RWPE2 (cell line): ENCODE results near the gene JMJD4.

Experiments used
- ATAC-seq: fragments of 200-7000 bp; cut with Tn5 transposase; 3 replicates; pipeline ENCODE4 v1.9.1; 2021; ENCODE audit warnings: low read depth
- DNase-seq: peaks from one replicate; pipeline ENCODE4 v3.0.0-alpha.2; 2020; ENCODE audit warnings: low spot score
- H3K27ac ChIP-seq: fragments of 450-650 bp; 2 replicates; pipeline ENCODE4 v1.5.1; 2017; ENCODE audit warnings: mild to moderate bottlenecking; ENCODE audit not compliant: poor library complexity, severe bottlenecking
- H3K27me3 ChIP-seq: fragments of 250-450 bp; sonication (Bioruptor Pico); 2 replicates; pipeline ENCODE4 v1.5.1; 2021; ENCODE audit warnings: mild to moderate bottlenecking, moderate library complexity; ENCODE audit not compliant: insufficient read depth, poor library complexity, severe bottlenecking
- H3K36me3 ChIP-seq: fragments of 250-450 bp; sonication (Bioruptor Pico); 2 replicates; pipeline ENCODE4 v1.5.1; 2020; ENCODE audit warnings: low read depth, mild to moderate bottlenecking, moderate library complexity
- H3K4me1 ChIP-seq: fragments of 250-450 bp; sonication (Bioruptor Pico); 2 replicates; pipeline ENCODE4 v1.5.1; 2021; ENCODE audit warnings: mild to moderate bottlenecking, moderate library complexity; ENCODE audit not compliant: insufficient read depth, poor library complexity, severe bottlenecking
- H3K4me3 ChIP-seq: fragments of 250-450 bp; sonication (Bioruptor Pico); 2 replicates; pipeline ENCODE4 v1.5.1; 2021; ENCODE audit warnings: mild to moderate bottlenecking, moderate library complexity; ENCODE audit not compliant: severe bottlenecking
- H3K9me3 ChIP-seq: fragments of 250-450 bp; sonication (Bioruptor Pico); 2 replicates; pipeline ENCODE4 v1.5.1; 2021; ENCODE audit warnings: mild to moderate bottlenecking, moderate library complexity; ENCODE audit not compliant: severe bottlenecking
- CTCF ChIP-seq: fragments of 450-650 bp; IDR thresholded peaks from one replicate; pipeline ENCODE4 v1.5.1; 2017; ENCODE audit warnings: mild to moderate bottlenecking, moderate library complexity; ENCODE audit not compliant: poor library complexity, severe bottlenecking

Gene JMJD4

GRCh38 chr1:227745568-227746265 is 10.6 kb upstream of the JMJD4 start:
- Histone ChIP-seq H3K36me3 (no peaks in the 10 kb centered on the region), H3K27me3 (no peaks in the 10 kb centered on the region), H3K27ac (no peak overlapping the region), H3K9me3 (no peaks in the 10 kb centered on the region), H3K4me3 (no peak overlapping the region), H3K4me1 (no peaks in the 10 kb centered on the region)
- no peak for ATAC-seq
- TF ChIP-seq CTCF = no peak
- DNase-seq = no peak

GRCh38 chr1:227744668-227745067 is 9.6 kb upstream of the JMJD4 start:
- no peaks in the 10 kb centered on the region for H3K4me1 ChIP-seq
- no peak overlapping the region for H3K27ac ChIP-seq
- DNase-seq (no peak), ATAC-seq (no peak)
- no peaks in the 10 kb centered on the region for H3K36me3 ChIP-seq
- no peak for TF ChIP-seq CTCF
- H3K27me3 ChIP-seq = no peaks in the 10 kb centered on the region
- no peak overlapping the region for H3K4me3 ChIP-seq
- no peaks in the 10 kb centered on the region for H3K9me3 ChIP-seq

GRCh38 chr1:227742738-227743715 is 7.9 kb upstream of the JMJD4 start:
- H3K9me3 ChIP-seq = no peaks in the 10 kb centered on the region
- no peak overlapping the region for H3K4me3 ChIP-seq
- H3K27me3 ChIP-seq = no peaks in the 10 kb centered on the region
- no peak for DNase-seq
- H3K27ac ChIP-seq = no peak overlapping the region
- H3K4me1 ChIP-seq = no peaks in the 10 kb centered on the region
- no peak for ATAC-seq
- no peaks in the 10 kb centered on the region for H3K36me3 ChIP-seq
- TF ChIP-seq CTCF = no peak

GRCh38 chr1:227741166-227741870 is 6.2 kb upstream of the JMJD4 start:
- no peak for ATAC-seq
- H3K4me1 ChIP-seq = no peaks in the 10 kb centered on the region
- no peaks in the 10 kb centered on the region for H3K36me3 ChIP-seq
- H3K27me3 ChIP-seq = no peaks in the 10 kb centered on the region
- no peak for DNase-seq
- no peak overlapping the region for H3K27ac ChIP-seq
- H3K9me3 ChIP-seq = no peaks in the 10 kb centered on the region
- H3K4me3 ChIP-seq = no peak overlapping the region
- no peak for TF ChIP-seq CTCF
